GM18502 (cell line): ENCODE measurements around the gene ZC2HC1B.

Experiments
- ATAC-seq: cut with Tn5 transposase; IDR thresholded peaks from one replicate; pipeline ENCODE4 v1.9.1; 2021; ENCODE audit warnings: mild to moderate bottlenecking; ENCODE audit not compliant: unreplicated experiment, poor library complexity

The ZC2HC1B gene

DNA sequence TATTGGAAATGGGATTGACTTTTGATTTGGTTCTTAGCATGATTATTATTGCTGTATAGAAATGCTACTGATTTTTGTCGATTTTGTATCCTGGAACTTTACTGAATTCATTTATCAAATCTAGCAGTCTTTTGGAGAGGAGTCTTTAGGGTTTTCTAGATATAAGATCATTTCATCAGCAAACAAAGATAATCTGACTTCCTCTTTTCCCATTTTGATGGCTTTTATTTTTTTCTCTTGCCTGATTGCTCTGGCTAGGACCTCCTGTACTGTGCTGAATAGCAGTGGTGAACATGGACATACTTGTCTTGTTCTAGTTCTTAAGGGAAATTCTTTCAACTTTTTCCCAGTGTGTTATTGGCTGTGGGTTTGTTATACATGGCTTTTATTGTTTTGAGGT is 64.6 kb downstream of the ZC2HC1B start:
- ATAC-seq, result no peak

DNA sequence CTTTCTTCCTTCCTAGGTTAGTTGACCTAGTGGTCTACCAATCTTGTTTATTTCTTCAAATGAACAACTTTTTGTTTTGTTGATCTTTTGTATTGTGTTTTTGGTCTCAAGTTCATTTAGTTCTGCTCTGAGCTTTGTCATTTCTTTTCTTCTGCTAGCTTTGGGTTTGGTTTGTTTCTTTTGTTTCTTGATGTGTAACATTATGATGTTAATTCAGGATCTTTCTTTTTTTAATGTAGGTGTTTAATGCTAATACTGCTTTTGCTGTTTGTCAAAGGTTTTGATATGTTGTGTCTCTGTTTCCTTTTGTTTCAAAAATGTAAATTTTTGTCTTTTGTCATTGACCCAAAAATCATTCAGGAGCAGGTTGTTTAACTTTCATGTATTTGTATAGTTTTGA is 65.7 kb downstream of the ZC2HC1B start:
- ATAC-seq, result no peak

DNA sequence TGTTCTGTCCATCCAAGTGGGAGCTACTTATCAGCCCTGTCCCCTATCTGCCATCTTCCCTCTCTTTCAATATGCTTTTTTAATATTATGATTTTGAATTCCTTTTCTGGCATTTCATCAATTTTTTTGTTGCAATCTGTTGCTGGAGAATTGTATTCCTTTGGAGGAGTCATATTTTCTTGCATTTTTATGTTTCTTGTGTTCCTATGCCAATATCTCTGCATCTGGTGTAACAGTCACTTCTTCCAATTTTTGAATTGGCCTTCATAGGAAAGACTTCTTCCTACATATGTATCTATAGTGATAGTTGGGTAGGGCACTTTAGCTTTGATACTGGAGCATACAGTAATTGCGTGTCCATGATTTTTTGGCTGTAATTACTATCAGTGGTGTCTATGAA is 70.1 kb downstream of the ZC2HC1B start:
- no peak for ATAC-seq

DNA sequence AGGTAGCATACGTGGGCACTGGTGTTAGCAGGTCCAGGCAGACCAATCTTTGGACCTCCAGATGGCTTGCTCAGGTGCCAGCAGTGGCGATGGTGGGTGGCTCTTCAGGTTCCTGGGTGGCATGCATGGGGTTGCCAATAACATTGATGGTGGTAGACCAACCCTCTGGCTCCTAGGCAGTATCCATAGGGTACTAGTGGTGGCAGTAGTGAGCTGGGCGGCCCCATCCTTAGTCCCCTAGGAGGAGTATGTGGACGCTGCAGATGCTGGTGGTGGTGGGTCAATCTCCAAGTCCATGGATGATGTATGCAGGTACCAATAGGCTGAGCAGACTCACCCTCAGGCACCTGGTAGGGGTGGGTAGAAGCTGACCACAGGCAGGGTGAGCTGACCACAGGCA is 70.6 kb downstream of the ZC2HC1B start:
- ATAC-seq, result no peak

DNA sequence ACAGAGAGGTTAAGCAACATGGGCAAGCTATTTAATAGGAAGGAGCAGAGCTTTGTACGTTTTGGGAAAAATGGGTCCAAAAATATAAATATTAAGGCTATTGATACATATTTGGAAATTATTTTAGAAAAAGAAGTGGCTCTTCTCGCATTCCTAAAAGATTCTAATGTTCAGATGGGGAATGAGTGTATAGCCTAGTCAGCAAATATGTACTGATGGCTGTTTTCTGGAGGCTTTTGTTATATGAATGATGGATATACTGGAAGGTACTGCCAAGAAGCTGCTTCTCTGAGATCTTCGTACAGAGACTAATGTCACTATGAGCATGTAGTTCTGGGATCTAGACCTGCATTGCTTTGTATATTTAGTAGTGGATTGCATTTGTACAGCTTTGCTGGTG is 72.1 kb downstream of the ZC2HC1B start:
- ATAC-seq, result no peak

DNA sequence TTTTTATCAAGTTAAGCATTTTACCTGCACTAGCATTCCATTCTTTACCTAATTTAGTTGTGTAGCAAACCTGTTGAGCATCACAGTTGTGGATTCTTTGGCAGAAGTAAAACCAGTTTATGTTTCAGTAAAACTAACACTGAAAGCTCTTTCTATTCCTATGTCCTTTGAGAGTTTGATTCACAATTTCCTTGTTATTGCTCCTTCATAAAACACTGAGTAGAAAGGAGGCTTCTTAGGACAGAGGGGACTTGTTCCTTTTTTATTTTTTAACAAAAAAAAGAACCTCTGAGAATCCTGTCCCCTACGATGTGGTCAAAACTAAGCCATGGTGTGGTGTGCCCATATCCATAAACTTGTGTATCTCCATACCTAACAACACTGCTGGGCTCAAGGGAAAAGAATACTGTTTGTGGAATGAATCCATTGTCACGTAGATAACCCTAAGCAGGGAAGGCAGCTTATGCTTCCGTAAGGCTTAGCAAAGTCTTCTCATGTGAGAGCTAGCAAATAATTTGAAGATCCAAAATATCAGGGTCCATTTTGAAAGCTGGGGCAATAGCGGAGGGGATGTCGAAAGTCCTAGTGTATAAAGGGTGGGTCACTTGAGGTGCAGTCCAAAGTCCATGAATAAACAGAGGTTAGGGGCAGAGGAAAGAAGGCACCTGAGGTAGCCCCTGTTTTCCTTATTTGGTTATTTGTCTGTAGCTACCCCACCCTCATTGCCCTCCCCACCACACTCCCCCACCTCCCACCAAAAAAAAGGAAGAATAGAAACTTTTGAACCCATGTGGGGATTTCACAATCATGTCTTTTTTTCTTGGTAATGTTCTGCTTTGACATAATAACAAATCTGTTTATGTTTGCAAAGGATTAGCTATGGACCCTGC is 72.7 kb downstream of the ZC2HC1B start:
- no peak for ATAC-seq

DNA sequence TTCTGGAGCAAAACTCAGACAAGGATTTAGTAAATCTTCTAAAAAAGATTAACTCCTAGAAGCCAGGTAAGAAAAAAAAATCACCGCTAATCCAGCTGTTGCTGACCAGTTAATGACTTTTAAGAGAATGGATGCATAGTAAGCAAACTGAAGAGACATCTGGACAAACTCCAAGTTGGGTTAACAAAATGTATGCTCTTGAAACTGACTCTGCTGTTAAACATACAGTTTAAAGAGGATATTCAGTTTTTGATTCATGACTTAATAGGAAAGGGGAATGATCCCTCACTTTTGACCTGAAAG is 73.3 kb downstream of the ZC2HC1B start:
- ATAC-seq, result no peak

DNA sequence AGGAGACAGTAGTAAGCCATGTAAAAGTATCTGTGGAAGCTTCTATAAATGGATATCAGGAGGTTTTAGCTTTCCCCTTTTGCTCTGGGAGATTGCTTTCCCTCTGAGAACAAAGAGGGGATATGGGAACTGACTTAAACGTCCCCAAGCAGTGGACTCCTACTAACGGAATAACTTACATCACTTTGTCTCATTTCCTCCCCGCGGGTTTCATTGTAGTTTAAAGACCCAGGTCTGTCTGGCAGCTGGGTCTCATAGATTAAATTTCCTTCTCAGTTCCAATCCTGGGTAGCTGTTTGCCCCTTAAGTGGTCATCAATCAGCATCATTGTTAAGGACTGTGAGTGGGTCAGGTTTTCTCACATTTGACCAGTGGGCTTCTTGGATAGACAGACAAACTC is 75.1 kb downstream of the ZC2HC1B start:
- ATAC-seq, result no peak

DNA sequence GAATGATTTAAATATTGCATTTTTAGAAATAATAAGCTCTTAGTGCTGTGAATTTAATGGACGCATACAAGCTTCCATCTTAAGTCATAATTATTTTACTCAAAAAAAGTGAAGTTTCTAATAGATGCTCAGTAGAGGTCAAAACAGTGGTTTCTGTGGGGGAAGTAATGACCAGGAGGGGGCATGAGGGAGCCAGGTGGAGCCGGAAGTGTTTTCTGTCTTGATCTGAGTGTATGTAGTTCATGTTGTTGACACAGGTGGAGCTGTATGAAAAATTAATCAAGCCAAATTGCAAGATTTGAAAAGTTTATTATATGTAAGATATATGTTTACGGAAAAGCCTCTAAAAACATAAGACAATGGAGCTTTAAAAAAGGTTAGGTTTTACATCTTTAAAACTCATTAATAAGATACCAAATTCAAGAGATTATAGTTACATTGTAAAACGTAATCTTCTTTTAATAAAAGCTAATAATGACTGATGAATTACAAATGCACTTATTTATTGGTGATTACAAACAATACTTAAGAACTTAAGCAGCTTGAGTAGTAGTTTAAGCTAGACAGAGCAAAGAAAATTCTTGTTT is 75.8 kb downstream of the ZC2HC1B start:
- ATAC-seq, result peak; percentile 98

DNA sequence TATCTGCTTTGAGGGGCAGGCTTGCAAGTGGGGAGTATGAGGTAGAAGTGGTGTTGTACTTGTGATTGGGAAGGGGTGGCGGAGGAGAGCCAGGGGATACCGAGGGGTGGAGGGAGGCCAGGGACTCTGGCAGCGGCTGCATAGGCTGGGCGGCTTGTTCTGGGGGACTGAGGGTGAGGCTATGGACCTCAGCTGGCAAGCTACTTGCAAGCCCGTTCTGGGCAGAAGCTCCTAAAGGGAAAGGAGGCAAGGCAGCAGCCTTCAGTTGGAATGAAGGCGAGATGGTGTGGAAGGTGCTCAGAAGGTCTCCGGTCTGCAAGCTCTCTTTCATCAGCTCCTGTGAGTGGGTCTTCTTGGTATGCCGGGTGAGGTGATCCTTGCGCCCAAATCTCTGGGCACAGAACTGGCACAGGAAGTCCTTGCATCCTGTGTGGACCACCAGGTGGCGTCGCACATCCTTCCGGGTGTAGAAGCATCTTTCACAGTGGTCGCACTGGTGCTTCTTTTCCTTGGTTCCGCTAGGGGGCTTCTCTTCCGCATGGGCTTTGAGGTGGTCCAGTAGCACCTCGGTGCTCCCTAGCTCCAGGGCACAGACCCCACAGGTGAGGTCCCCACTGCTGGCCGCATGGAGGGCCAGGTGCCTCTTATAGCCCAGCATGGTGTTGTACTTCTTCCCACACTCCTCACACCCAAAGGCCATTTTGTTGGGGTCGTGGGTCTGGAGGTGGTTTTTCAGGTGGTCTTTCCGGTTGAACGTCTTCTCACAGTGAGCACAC is 77.8 kb downstream of the ZC2HC1B start:
- ATAC-seq, result peak; percentile 68

DNA sequence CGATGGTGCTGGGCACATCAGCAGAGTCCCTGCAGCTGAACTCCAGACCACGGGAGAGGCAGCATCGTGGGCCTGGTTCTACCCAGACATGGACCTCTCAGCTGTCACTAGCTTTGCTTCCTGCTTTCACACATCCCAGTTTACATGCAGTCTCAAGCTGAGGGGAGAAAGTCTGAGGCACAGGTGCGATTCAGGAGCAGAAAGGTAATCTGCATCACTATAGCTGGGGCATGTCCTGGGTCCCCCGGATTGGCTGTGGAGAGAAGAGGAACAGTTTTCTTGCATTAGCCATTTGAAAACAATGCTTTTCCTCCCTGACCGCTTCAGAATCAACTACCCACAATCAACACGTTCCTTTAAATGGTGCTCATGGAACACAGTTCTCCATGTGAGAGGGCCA is 83.9 kb downstream of the ZC2HC1B start:
- ATAC-seq, result no peak

DNA sequence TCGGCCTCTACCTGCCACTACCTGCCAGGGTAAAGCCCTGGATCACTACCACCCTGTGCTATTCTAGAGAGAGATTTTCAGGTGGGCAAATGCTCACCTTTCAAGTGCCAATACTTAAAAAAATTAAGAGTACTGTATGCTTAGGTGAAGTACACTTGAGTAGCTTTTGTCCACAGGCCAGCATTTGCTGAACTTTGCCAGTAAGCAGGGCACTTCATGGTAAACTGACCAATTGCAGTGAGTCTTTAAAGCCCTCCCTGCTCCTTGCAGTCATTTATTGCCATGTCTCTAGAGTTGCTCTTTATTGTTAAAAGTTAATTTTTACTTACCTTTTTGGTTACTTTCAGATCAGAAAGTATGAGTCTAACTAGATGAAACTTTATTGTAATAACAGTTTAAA is 85.3 kb downstream of the ZC2HC1B start:
- ATAC-seq, result no peak

DNA sequence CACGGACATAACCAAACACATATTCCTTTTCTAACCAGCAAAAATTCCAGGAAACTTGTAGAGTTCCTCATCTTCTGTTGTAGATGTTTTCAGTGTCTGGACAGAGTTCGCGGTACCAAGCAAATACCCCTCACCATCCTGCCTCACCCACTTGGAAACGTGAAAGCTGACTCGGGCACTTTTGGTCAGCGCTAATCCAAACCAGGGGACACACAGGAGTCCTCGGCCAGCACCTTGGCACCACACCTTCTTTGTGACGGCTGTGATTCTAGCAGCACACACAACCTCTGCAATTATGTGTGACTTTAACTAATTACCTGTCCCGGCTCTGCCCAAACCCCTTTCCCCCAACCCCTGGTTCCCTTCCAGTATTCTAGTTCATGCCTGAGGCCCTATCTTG is 85.7 kb downstream of the ZC2HC1B start:
- ATAC-seq, result no peak

DNA sequence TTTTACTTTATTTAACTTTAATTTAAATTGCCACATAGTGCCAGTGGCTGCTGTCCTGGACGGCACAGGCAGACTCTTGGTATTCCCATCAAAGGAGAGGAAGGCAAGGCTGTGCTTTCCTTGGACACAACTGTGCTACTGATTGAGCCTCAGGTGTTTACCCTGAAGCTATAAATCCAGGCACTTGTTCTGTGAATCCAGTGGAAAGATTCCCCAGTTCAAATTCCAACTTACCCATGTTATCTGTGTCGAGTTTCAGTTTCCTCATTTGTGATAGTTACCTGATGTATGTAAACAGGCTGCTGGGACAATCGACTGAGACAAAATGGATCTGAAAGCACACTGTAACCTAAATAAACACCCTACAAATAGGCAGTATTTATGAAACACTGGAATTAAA is 86.6 kb downstream of the ZC2HC1B start:
- ATAC-seq, result no peak

DNA sequence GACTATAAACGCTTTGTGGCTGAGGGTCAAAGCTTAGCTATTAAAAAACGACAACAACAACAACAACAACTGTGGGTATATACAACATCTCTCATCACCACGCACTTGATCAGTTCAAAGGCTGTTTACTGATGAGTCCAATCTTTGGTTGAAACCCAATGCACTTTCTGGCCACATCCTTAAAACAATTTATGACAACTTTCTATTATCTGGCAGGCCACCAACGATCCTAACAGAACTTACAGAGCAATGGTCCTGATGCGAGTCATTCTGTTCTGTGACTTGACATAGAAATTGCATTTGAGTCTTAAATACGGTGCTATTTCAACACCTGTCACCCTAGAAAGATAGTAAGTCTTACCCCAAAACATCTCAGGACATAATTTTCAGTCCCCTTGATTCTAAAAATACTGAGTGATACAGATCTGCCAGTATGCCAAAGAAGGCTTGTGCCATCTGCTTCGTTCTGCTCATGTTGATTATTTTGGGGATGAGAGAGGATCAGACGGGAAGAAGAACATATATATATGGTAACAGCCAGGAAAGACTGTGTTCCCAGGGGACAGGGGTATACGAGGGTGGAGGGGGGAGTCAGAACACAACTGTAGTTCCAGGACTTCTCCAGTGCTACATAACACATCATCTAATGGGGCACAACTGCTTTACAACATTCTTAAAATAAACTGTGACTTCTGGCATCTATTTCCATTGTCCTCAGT is 87.9 kb downstream of the ZC2HC1B start:
- ATAC-seq, result no peak

DNA sequence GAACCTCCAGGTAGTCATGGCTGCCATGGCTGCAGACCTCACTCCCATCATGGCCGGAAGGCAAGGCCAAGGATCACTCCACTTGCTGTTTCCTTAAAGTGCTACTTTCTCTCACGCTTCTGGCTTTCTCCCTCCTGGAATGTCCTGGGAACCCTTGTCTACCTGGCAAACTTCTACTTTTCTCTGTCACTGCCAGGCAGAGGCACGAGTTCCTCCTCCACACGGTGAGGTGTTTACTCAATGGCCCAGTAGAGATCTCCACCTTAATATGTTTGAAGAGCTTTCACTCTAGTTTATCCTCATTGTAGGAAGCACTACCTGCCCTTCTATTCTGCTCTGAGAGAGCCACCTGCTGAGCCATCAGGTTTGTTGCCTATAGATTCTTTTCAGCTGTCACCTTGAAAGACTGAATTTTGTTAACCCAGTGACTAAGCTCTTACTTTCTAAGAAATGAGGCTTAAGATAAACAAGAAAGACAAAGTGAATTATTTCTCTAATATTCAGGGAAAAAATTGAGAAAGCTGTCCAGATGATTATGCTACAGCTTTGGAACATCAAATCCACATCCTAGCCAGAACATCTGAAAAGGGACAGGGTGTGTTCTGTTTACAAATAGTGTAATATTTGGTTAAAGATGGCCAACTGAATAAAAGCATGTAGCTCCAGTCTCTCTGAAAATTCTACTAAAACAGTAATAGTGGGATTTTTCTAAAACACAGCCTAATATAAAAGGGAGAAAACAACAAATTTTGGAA is 88.8 kb downstream of the ZC2HC1B start:
- ATAC-seq, result no peak

DNA sequence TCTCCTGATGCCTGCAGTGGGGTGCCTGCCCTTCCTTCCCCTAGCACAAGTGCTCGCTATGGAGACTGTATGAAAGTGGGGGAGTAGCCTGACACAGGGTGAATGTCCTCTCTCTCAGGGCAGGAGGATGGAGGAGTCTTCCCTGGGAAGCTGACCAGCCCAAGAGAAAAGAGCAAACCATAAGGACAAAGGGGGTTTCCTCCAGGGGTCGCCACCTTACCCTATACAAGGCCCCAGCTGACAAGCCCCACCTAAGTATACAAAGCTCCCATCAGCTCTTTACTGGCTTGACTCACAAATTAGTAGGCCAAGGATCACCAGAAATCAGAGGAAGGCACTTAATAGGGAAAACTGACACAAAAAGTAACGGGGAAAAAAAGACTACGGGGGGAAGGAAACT is 89.6 kb downstream of the ZC2HC1B start:
- ATAC-seq, result no peak

DNA sequence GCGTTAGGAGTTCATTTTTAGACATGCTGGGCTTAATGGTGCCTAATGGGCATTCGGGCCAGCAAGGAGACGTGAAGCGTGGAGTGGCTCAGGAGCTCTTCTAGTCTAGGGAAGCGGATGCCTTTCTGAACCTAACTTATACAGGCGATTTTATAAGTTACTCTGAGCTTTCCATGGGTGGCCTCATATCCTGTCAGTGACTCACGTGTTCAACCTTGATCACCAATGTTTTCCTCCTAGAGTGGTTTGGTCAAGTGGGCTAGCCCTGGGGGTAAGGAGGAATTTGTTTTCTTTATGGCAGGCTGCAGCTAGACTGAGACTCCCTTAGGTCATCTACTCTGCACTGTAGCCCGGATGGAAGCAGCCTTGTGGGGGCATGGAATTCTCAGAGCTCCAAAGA is 91.7 kb downstream of the ZC2HC1B start:
- ATAC-seq, result no peak

DNA sequence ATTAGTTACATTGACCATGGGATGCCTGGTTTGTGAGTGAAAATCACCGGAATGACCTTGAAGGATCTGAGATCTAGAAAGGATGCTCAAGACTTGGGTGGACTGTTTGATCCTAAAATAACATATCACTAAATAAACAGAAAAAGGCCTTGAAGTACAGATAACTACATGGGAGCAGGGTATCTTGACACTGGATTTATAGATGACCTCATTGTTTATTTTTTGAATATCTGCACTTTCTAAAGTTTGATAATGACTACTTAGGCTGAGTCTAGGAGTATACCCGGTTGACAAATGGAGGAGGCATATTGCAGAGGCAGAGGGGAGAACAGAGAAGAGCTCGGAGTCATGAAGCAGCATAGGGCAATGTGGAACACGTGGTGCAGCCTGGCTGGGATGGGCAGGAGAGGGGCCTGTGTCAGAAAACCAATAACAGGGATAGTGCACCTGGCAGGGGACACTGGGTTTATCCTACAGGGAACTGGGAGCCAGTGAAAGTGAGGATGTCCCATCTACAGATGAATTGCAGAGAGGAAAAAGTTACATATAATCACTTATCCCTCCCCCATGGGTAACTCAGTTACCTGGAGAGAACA is 93.5 kb downstream of the ZC2HC1B start:
- no peak for ATAC-seq
